Liver (tissue), 9 donors: ENCODE data around the gene TAF6. TPM values are rescaled to one million over a fixed set of nuclear protein-coding genes. Genes with fewer than 3 reads are reported as not detected.

Source experiments
- DNase-seq: peaks from one replicate; pipeline ENCODE4 v3.0.0-alpha.2; 2017; ENCODE audit warnings: low spot score
- H3K27ac ChIP-seq, 2 donors: one replicate each; pipeline ENCODE4 v1.7.0; 2013; ENCODE audit warnings: inconsistent platforms in 2 of 2, low read length in 2 of 2, control low read depth in 1 of 2, low read depth in 1 of 2, mild to moderate bottlenecking in 1 of 2
- H3K27me3 ChIP-seq, 4 donors: one replicate each; pipeline versions ENCODE4 v1.6.1 to v1.7.0; 2013; ENCODE audit warnings: low read length in 3 of 4, inconsistent platforms in 1 of 4, mild to moderate bottlenecking in 1 of 4, moderate library complexity in 1 of 4; ENCODE audit not compliant: control insufficient read depth in 4 of 4, insufficient read depth in 4 of 4
- H3K36me3 ChIP-seq, 4 donors: one replicate each; pipeline versions ENCODE4 v1.6.1 to v1.7.0; 2013; ENCODE audit warnings: low read length in 3 of 4, mild to moderate bottlenecking in 3 of 4, low read depth in 1 of 4, moderate library complexity in 1 of 4; ENCODE audit not compliant: control insufficient read depth in 4 of 4, insufficient read depth in 3 of 4
- H3K4me1 ChIP-seq, 4 donors: one replicate each; pipeline versions ENCODE4 v1.6.1 to v1.7.0; 2013; ENCODE audit warnings: low read length in 3 of 4, mild to moderate bottlenecking in 3 of 4, moderate library complexity in 1 of 4; ENCODE audit not compliant: control insufficient read depth in 4 of 4, insufficient read depth in 4 of 4
- H3K4me3 ChIP-seq, 3 donors: one replicate each; pipeline versions ENCODE4 v1.6.1 to v1.7.0; 2013; ENCODE audit warnings: low read length in 3 of 3, control low read depth in 1 of 3, low read depth in 1 of 3, mild to moderate bottlenecking in 1 of 3
- H3K9ac ChIP-seq, 2 donors: one replicate each; pipeline ENCODE4 v1.7.0; 2013; ENCODE audit warnings: low read length in 2 of 2, mild to moderate bottlenecking in 2 of 2, moderate library complexity in 2 of 2, control low read depth in 1 of 2, low read depth in 1 of 2
- H3K9me3 ChIP-seq, 4 donors: one replicate each; pipeline versions ENCODE4 v1.6.1 to v1.7.0; 2013; ENCODE audit warnings: low read length in 3 of 4; ENCODE audit not compliant: control insufficient read depth in 4 of 4
- ATF3 ChIP-seq: IDR thresholded peaks from 2 replicates; pipeline ENCODE4 v1.6.1; 2016; ENCODE audit warnings: antibody characterized with exemption
- CTCF ChIP-seq: fragments of 150-350 bp; IDR thresholded peaks from 2 replicates; pipeline ENCODE4 v1.5.1; 2017; ENCODE audit warnings: improper control_type of control experiment, low read depth, low read length; ENCODE audit not compliant: missing input control
- EGR1 ChIP-seq, 2 donors: IDR thresholded peaks; 2 replicates each; pipeline ENCODE4 v1.6.1; 2016 to 2018; ENCODE audit warnings: antibody characterized with exemption in 2 of 2, low read depth in 2 of 2
- FOXA1 ChIP-seq: IDR thresholded peaks from 2 replicates; pipeline ENCODE4 v1.6.1; 2016; ENCODE audit warnings: antibody characterized with exemption
- FOXA2 ChIP-seq: IDR thresholded peaks from 2 replicates; pipeline ENCODE4 v1.6.1; 2016; ENCODE audit warnings: antibody characterized with exemption
- GABPA ChIP-seq, 2 donors: IDR thresholded peaks in 1 of 2; conservative IDR thresholded peaks in 1 of 2; 2 replicates each; pipeline ENCODE4 v1.6.1; 2016; ENCODE audit warnings: antibody characterized with exemption in 2 of 2, mild to moderate bottlenecking in 1 of 2, moderate library complexity in 1 of 2
- HNF4A ChIP-seq, 2 donors: conservative IDR thresholded peaks; 2 replicates each; pipeline ENCODE4 v1.6.1; 2016; ENCODE audit warnings: antibody characterized with exemption in 2 of 2, mild to moderate bottlenecking in 2 of 2
- JUND ChIP-seq, 2 donors: IDR thresholded peaks; 2 replicates each; pipeline ENCODE4 v1.6.1; 2016; ENCODE audit warnings: antibody characterized with exemption in 2 of 2
- MAX ChIP-seq: IDR thresholded peaks from 2 replicates; pipeline ENCODE4 v1.6.1; 2016; ENCODE audit warnings: antibody characterized with exemption
- NR2F2 ChIP-seq: IDR thresholded peaks from 2 replicates; pipeline ENCODE4 v1.6.1; 2016; ENCODE audit warnings: antibody characterized with exemption
- RAD21 ChIP-seq, 2 donors: IDR thresholded peaks; 2 replicates each; pipeline ENCODE4 v1.6.1; 2016; ENCODE audit warnings: antibody characterized with exemption in 2 of 2, mild to moderate bottlenecking in 2 of 2
- REST ChIP-seq: IDR thresholded peaks from 2 replicates; pipeline ENCODE4 v1.6.1; 2016; ENCODE audit warnings: antibody characterized with exemption, mild to moderate bottlenecking
- RXRA ChIP-seq, 2 donors: IDR thresholded peaks; 2 replicates each; pipeline ENCODE4 v1.6.1; 2017 to 2018; ENCODE audit warnings: antibody characterized with exemption in 2 of 2, mild to moderate bottlenecking in 1 of 2
- SP1 ChIP-seq: IDR thresholded peaks from 2 replicates; pipeline ENCODE4 v1.6.1; 2018; ENCODE audit warnings: antibody characterized with exemption, mild to moderate bottlenecking
- TAF1 ChIP-seq: conservative IDR thresholded peaks from 2 replicates; pipeline ENCODE4 v1.6.1; 2016; ENCODE audit warnings: antibody characterized with exemption, mild to moderate bottlenecking
- YY1 ChIP-seq: IDR thresholded peaks from 2 replicates; pipeline ENCODE4 v1.6.1; 2016; ENCODE audit warnings: antibody characterized with exemption, mild to moderate bottlenecking
- ZBTB33 ChIP-seq: IDR thresholded peaks from 2 replicates; pipeline ENCODE4 v1.6.1; 2016; ENCODE audit warnings: antibody characterized with exemption
- WGBS: extraction: QIAGEN DNeasy Blood & Tissue Kit; methylation state at CpG from one replicate; pipeline ENCODE4 v1.1.7; 2013; 5-methylcytosine and 5-hydroxymethylcytosine counted together
- polyA plus RNA-seq, 2 donors: library from polyadenylated mRNA; stranded (reverse) in 1 of 2; unstranded in 1 of 2; fragments of 200-250 nt in 1 of 2; fragments of >200 nt in 1 of 2; fragmentation: Nextera tagmentation in 1 of 2; extraction: Ambion mirVana in 1 of 2; gene quantifications; one replicate each; pipeline versions ENCODE4 v1.2.1 to v1.2.3, GENCODE V29; 2013 to 2015
- total RNA-seq, 2 donors: library from RNA; depleted of rRNA; stranded (reverse); fragments of >200 nt; gene quantifications; one replicate each; pipeline ENCODE4 v1.2.3, GENCODE V29; 2014
- donor health status: healthy.
- donor health status: healthy.
- donor health status: healthy.
- donor health status: healthy.
- donor health status: healthy.

Gene TAF6
- total and polyA plus RNA-seq, 4 donors: 8.9 to 17.9 (median 16.2) TPM

GRCh38 chr7:100105534-100105933, 13.6 kb downstream of the TAF6 start:
- 98% methylated on average over 4 of the region's 4 CpGs for WGBS
- Histone ChIP-seq H3K27me3 (no peaks in the 10 kb centered on the region), H3K9ac (no peak overlapping the region), H3K4me1 (peaks cover 0 to 7% (median 2%) of the 10 kb centered on the region in 4 donors), H3K36me3 (peaks cover 2 to 34% (median 18%) of the 10 kb centered on the region in 4 donors), H3K4me3 (no peak overlapping the region), H3K27ac (no peak overlapping the region), H3K9me3 (no peaks in the 10 kb centered on the region)
- no peak for DNase-seq
- TF ChIP-seq REST (no peak), CTCF (no peak), SP1 (no peak), ZBTB33 (no peak), GABPA (IDR thresholded peaks at IDR 0.05 in 1 of 2, conservative IDR thresholded peaks at IDR 0.05 in 1 of 2) (no peak), MAX (no peak), RXRA (IDR thresholded peaks at IDR 0.05) (no peak), EGR1 (IDR thresholded peaks at IDR 0.05; ENCODE audit: low read depth in 2 of 2) (no peak), TAF1 (no peak), RAD21 (IDR thresholded peaks at IDR 0.05) (no peak), FOXA1 (no peak), YY1 (no peak), NR2F2 (no peak), ATF3 (no peak), JUND (IDR thresholded peaks at IDR 0.05) (no peak), FOXA2 (no peak), HNF4A (conservative IDR thresholded peaks at IDR 0.05) (no peak)
